ENCODE results near the gene DCTN1.
"Not testable (repeated sequence)": the region's sequence is repeated elsewhere in the genome, so short reads cannot be mapped to it uniquely, and the experiment has no call there.

The DCTN1 gene

DNA sequence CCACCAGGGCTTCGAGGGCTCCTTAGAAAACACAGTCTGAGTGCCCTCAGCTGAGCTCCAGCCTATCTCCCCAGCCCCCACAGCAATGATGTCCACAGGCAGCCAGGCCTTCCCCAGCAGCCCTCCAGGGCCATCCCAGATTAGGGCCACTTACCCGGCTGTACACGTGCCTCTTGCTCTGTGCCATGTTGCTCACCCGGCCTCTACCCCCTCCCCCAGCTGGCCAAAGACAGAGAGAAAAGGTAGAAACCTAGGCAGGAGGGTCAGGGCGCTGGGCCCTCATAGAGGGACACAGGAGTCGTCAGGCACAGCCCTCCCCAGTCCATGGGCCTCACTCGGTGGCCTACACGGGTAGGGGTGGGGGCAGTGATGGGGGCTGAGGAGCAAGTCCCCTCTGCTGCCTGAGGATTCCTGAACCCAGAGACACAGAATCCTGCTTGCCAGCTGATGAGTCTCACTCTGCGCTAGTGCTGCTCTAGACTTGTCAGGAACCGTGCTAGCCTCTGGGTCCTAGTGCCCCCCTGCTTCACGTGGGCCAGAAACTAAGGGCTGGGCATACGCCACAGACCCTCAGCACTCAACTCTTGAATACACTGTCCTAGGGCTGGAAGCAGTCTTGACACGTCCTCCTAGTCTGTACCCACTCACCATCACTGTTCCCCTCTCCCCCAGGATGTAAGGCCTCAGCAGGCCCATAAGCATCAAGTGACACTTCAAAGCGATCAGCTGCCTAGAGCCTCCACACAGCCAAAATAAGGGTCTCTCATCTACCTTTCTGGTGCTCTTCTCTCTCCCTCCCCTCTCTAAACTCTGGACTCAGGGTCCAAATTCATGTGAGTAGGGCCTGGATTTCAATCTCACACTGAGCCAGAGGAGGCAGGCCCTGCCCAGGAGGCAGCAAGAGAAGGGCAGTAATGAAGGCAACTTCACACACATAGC, at the start of gene DCTN1:
Gene DCTN1 (minus strand): TSS at position 461 of the 939 bp plus-strand sequence. CDS start 274 bp downstream, at position 187.
- DNase-seq (ENCODE audit: low read depth, low spot score) = no peak

DNA sequence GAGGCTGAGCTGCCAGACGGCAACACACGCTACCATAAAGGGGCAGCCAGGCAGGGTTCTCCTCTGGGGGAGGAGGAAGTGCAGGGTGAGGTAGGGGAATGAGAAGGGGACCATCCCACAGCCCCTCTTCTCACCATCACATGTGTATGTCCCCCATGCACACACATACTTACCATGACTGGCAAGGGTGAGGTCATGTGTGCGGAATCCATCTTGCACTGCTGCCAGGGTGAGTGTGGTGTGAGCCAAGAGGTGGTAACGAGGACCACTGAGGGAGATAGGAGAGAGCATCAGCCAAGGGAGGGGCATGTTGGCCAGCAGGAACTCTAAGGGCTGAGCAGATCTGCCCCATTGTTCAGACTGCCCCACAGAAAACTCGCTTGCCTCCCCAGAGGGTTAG, 48.6 kb upstream of the DCTN1 start:
- DNase-seq (ENCODE audit: low read depth, low spot score) = no peak

DNA sequence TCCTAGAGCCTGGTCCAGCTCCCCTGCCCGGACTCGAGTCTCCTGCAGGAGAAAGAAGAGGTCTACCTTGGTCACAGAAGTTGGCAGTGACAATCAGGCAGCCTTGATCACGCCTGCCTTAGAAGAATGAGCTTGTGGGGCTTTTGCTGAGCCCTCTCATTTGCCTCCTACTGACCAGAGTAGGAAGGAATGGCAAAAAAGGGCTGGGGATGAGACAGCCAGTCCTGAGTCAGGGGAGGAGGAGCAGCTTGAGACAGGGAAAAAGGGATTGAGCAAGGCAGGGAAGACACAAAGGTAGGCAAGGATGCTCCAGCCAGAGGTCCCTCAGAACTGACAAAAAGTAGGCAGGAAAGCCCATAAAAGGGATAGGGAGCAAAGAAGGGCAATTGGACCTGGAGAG, 47.4 kb upstream of the DCTN1 start:
- no peak for DNase-seq (ENCODE audit: low read depth, low spot score)

DNA sequence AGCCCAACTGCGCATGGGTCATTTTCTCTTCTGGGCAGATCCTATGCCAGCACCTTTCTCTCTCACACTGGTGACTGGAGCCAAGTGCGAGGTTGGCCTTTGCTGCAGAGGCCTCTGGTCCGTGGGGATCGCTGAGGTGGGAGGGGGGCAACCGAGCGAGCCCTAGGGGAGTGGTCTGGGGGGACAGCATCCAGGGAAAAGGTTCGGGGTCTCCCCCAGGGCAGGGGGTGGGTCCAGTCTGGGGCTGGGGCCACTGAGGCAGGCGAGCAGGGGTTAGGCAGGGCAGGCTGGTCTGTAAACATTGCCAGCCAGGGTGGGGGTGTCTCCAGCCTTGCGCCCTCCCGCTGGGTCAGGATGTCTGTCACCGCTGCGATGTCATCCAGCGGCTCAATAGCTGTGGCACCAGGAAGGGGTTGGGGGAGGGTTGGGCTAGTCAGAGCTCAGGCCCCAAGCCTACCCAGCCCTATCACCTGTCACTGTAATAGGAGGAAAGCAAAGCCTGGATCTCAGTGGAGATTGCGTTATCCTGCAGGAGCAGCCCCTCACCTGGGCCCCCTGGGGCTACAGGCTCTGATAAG, 46.2 kb upstream of the DCTN1 start:
- DNase-seq (ENCODE audit: low read depth, low spot score) = no peak

DNA sequence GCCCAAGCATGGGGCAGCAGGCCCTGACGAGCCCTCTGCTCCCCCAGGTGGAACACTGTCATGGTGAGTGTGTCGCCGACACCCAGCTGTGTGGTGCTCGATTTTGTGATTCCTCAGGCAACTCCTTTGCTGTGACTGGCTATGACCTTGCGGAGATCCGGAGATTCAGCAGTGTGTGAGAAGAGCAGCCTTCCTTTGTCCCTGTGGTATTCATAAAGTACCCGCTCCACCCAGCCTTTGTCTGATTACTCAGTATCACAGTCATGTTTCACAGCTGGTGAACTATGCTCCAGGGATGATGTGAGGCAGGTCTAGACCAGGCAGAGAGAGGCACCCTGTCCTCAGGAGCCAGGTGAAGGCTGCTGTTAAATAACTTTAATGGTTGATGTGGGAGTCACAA, 45.4 kb upstream of the DCTN1 start:
- no peak for DNase-seq (ENCODE audit: low read depth, low spot score)

DNA sequence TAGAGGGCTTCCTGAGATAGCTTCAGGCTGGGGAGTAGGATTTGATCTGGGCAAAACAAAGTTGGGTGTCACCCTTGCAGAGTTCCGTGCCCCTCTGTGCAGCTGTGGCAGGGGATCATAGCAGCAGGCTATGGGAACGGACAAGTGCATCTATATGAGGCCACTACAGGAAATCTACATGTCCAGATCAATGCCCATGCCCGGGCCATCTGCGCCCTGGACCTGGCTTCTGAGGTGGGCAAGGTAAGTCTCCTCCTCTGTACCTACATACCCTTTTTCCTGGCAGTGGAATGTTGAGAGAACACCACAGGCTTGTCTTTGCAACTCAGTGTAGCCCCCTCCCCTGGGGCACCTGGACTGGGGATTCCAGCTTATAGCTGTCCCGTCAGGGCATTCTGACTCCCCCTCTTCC, 44.9 kb upstream of the DCTN1 start:
- DNase-seq (ENCODE audit: low read depth, low spot score) = no peak

DNA sequence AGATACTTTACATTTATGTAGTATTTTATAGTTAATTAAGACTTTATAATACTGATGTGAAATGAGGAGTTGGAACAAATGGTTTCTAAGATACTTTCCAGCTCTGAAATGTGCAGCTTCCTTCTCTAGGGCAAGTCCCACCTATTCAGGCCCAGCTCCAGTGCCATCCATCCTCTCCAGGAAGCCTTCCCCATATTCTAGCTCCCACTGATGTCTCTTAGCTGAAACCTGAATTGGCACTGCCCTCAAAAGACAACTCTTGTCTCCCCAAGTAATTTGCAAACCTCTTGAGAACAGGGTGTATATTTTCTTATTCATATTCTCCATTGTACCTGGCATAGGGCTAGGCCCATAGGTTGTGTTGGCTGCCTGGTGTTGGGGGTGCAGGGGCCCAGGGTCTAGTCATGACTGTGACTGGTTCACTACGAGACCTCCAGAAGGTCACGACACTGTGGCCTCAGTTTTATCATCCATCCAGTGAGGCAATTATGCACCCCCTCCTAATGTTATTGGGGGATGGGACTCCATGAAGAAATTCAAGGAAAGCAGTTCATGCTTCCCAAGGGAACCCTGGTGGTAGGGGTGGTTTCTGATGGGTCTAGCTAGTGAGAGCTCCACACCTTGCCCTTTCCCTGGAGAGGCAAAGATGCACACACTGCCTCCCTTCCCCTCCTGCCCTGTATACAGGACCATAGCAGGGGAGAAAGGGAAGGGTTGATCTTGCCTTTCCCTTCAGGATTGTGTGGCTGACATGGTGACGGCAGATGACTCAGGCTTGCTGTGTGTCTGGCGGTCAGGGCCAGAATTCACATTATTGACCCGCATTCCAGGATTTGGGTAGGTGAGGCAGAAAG, 44.3 kb upstream of the DCTN1 start:
- DNase-seq (ENCODE audit: low read depth, low spot score) = no peak

DNA sequence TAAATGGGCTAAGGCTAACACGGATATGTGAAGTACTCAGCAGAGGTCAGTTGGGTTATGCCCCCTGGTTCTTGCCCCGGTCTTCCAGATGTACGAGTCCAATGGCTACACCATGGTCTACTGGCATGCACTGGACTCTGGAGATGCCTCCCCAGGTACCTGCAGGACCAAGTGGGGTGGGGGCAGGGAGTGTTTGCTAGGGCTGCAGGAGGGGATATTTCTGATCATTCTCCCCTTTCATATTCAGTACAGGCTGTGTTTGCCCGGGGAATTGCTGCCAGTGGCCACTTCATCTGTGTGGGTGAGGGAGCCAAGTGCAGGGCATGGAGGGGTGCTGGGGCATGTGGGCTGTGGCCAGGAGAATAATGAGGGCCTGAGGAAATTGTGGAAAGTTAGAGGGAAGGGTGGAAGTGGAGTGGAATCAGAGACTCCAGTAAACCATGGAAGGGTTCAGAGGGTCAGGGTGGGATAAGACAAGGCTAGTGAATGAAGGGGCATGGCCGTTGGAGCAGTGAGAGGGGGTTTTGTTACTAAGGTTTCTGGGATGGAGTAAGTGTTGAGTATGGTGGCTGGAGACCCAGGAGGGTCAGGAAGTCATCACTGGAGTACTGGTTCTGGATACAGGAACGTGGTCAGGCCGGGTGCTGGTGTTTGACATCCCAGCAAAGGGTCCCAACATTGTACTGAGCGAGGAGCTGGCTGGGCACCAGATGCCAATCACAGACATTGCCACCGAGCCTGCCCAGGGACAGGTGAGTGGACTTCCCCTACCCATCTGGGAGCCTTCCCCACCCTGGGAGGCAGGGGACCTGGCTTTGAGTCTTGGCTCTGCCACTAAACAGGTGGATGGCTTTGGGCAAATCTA, 43.4 kb upstream of the DCTN1 start:
- no peak for DNase-seq (ENCODE audit: low read depth, low spot score)

DNA sequence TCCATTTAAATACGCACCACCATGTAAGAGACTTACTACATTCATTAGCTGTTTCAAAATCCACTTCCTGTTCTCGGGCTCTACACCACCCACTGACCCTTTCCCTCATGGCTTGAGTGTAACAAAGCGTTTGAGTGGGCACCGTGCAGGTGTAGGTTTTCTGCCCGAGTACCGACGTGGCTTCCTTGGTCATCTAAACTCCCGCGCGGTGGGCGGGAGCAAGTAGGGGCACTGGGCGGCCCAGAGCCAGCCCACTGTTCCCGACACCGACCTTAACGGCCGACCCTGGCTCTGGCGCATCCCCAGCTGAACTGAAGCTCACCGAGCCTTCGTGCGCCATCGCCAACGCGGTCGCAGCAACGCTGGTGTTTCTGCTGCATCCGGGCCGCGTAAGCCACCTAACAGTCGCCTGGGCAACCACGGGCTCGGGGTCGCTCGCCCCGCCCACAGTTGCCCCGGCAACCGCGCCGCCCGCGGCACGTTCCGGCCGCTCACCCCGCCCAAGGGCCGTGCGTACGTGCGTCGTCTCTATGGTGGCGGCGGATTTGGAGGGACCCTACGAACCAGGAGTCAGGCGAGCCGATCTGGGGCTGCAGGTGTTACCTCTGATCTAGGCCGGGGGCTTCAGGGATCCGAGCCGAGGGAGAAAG, 41.2 kb upstream of the DCTN1 start, which contains the start of the genes C2orf81 and WDR54:
Gene C2orf81 (minus strand): TSS at position 399 of the 650 bp plus-strand sequence. CDS start 59 bp downstream, at position 340.
Gene WDR54 (plus strand): TSS at position 510 of the 650 bp plus-strand sequence. CDS start 424 bp downstream, outside the sequence.
- DNase-seq (ENCODE audit: low read depth, low spot score) = no peak

DNA sequence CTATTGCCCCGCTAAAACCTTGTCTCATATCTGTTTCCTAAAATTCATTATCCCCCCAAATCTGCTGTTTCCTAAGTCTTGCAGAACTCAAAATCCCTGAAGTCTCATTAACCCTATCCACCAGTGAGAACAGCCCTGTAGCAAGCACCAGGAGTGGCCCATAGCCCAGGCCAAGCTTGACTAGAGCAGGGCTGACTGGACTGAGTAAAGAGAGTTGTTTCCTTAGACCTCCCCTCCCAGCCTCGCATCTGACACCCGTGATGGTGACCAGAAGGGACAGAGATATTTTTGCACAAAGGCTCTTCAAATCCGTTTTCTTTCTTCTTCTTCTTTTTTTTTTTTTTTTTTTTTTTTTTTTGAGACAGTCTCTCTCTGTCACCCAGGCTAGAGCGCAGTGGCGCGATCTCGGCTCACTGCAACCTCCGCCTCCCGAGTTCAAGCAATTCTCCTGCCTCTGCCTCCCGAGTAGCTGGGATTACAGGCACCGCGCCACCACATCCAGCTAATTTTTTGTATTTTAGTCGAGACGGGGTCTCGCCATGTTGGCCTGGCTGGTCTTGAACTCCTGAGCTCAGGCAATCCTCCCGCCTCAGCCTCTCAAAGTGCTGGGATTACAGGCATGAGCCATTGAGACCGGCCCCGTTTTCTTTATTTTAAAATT, 40.5 kb upstream of the DCTN1 start:
- not testable (repeated sequence) for DNase-seq (ENCODE audit: low read depth, low spot score)

DNA sequence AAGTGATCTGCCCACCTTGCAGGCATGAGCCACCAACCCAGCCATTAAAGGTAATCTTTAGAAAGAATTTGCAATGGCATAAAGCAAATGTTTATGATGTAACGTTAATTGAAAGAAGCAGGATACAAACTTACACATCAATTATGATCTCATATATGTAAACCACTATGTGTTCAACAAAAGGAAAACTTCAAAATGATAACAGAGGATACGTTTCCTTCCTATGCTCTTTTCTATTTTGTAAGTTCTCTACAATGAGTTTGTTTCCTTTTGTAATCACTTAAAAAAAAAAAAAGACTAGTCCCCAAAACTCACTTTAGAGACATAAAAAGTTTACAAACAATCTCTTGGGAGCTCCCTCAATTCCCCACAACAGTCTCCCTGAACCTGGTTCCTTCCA, 39.9 kb upstream of the DCTN1 start:
- DNase-seq (ENCODE audit: low read depth, low spot score) = no peak

DNA sequence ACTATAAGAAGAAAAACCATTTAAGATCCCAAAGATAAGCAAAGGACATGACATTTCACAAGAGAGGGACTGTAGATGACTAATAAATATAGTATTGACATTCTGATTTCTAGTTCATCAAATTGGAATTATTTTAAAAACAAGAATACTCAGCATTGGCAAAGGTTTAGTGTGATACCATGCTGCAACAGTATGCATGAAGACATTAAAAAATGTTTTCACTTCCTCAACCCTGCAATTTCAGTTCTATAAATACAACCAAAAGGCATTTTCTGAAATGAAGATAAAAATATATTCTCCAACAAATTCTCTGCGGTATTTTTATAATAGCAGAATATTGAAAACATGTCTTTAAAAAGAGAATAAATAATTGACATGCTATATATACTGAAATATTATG, 39.2 kb upstream of the DCTN1 start:
- no peak for DNase-seq (ENCODE audit: low read depth, low spot score)

DNA sequence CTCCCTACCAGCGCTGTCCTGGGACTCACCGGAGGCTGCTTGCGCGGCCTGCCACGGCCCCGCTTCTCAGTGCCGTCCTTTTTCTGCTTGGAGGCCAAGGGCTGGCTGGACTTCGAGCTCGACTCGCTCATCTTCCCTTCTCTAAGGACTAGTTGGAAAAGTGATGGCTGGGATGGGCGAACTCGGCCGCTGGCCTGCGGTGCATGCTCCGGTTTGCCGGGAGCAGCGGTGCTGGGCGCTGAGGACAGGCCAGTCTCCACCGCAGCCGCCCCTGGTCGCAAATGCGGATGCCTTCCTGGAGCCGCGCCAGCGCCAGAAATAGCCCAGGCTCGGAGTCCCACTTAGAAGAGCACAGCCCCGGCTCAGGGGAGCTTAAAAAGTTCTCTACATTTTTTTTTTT, 38.2 kb upstream of the DCTN1 start:
- no peak for DNase-seq (ENCODE audit: low read depth, low spot score)

DNA sequence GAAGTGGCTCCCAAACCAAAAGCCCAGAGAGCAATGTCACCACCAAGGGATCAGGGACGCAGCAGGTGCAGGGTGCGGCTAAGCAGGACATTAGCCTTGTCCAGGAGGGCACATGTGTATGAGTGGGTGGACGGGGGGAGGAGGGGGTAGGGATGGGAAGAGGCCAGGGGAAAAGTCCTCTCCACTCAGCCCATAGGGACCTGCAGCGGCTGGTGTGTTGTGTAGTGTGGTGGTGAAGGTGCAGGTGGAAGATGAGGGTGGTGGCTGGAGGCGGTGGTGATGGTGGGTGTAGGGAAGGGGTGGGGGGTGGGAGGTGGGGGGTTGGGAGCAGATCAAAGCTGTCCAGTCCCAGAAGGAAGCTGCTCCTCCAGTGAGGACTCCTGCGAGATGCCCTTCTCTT, 37.7 kb upstream of the DCTN1 start:
- DNase-seq (ENCODE audit: low read depth, low spot score) = no peak

DNA sequence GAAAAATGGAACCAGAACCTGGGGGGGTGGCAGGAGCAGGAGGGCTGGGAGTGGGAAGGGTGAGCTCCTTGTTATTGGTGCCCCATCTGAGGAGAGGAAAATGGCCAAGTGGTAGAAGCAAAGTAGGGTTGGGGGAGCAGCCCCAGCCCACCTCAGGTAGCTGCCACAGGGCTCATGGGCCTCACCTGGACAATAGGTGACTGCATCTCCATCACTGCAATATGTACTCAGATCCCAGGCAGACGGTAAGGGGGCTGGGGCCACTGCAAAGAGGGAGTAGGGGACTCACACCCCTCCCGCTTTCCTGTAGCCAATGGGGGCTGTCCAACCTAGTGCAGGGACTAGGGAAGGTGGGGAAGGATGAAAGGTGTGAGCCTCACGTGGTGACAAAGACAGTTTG, 37.1 kb upstream of the DCTN1 start:
- no peak for DNase-seq (ENCODE audit: low read depth, low spot score)

DNA sequence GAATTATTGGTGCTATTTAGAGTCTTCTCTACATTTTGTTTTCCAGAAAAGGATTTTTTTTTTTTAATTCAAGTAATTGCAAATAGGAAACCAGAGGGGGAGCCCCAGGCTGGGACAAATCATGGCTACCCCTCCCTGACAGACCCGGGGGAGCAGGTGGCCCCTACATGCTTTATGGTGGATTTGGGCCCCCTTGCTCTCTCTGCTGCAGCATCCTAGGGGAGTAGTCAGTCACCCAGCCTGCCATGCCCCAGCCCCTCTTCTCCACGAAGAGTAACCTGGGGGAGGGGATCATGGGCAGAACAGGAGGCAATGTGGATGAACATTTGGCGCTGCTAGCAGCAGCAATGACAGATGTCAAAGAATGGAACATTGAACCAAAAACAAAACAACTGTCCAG, 36.7 kb upstream of the DCTN1 start:
- DNase-seq (ENCODE audit: low read depth, low spot score) = no peak

DNA sequence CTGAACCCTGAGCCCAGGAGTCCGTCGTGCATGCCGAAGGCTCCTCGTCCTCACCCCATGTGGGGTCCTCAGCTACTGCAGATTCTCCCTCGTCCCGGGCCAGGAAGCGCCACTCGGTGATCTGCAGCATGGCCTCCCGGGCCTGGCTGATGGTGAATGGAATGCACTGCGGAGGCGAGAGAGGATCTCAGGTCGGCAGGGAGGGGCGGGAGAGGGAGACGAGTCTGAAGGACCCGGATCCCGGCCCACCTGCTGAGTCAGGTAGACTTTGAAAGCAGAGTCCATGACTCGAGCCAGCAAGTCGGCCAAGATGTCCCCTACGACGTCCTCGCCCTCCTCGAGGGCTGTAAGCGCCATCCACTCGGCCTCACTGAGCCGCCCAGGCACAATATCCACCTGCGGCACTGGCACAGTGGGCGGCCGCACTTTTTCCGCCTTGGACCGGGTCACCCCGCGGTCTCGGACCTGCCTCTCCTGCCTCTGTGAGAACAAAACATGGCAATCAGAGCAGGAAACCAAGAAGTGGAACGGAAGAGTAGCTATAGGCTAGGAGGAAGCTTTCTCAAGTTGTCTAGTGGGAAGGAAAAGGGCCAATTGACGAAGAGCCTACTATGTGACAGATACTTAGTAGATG, 35.8 kb upstream of the DCTN1 start:
- no peak for DNase-seq (ENCODE audit: low read depth, low spot score)

DNA sequence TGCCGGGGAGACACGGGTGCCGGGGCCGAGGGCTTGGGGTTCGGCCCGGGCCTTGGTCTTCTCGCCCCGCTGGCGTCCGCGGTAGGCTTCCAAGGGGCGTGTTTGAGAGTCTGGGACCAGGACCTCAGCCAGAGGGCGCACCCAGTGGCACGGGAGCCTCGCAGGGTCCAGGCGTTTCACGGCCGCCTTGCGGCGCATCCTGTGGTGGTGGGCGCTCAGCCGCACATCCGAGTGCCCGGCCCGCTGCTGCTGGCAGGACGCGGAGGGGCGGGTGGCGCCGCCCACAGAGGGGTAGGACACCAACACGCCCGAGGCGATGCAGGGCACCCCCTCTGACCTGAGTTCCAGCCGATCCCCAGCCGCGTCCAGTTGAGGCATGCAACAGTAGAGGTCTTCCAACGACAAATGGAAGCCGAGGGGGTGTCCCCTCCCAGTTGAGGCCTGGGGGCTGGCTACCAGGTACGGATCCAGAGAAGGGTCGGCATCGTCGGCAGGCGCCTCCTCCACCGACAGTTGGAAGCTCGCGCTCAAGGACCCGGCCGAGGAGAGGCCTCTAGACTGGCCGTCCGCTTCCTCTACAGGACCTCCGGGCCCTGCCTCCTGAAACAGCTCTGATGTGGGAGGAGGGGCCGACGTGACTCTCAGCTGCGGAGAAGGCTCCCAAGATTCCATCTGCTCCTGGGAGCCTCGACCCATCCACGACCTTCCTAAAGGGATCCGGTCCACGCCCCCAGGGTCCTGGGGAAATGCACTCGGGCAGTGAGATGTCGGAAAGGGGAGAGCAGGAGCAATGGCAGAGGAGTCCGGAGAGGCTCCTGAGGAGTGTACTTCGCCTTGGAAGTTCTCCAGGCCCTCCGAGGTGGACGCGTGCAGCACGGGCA, 35.0 kb upstream of the DCTN1 start:
- DNase-seq (ENCODE audit: low read depth, low spot score) = no peak
